Measurements from ENCODE around the gene EFNA1.

The EFNA1 gene

GRCh38 chr1:155174324-155175280 is 46.9 kb downstream of the EFNA1 start:
- peak; percentile 62 for DNase-seq (ENCODE audit: low spot score)

GRCh38 chr1:155175281-155175926 is 47.7 kb downstream of the EFNA1 start:
- peak; percentile 21 for DNase-seq (ENCODE audit: low spot score)

GRCh38 chr1:155175927-155176371 is 48.3 kb downstream of the EFNA1 start:
- DNase-seq (ENCODE audit: low spot score), result peak; percentile 50

- peak; percentile 91 for DNase-seq (ENCODE audit: low spot score)
These were observed 48.9 kb downstream of the EFNA1 start for GRCh38 chr1:155176544-155177071.

GRCh38 chr1:155177192-155177917 is 49.7 kb downstream of the EFNA1 start:
- DNase-seq (ENCODE audit: low spot score), result no peak

- peak; percentile 31 for DNase-seq (ENCODE audit: low spot score)
These were observed 50.2 kb downstream of the EFNA1 start for GRCh38 chr1:155177918-155178281.

- DNase-seq (ENCODE audit: low spot score), result peak; percentile 42
These were observed 50.9 kb downstream of the EFNA1 start for GRCh38 chr1:155178441-155179111.

- DNase-seq (ENCODE audit: low spot score), result peak; percentile 27
These were observed 51.7 kb downstream of the EFNA1 start for GRCh38 chr1:155179112-155180031.

- no peak for DNase-seq (ENCODE audit: low spot score)
These were observed 53.8 kb downstream of the EFNA1 start for GRCh38 chr1:155181371-155182051.

GRCh38 chr1:155182052-155182550 is 54.4 kb downstream of the EFNA1 start:
- no peak for DNase-seq (ENCODE audit: low spot score)

- no peak for DNase-seq (ENCODE audit: low spot score)
These were observed 56.1 kb downstream of the EFNA1 start for GRCh38 chr1:155183775-155184221.

- no peak for DNase-seq (ENCODE audit: low spot score)
These were observed 56.7 kb downstream of the EFNA1 start for GRCh38 chr1:155184351-155184811.

Measured in D341Med (cell line).